GM23248 (cell line): Measurements from ENCODE around the gene DGKE.

ENCODE experiments used
- EZH2 ChIP-seq: fragments of 200-600 bp; sonication (generic); IDR thresholded peaks from 2 replicates; pipeline ENCODE4 v1.6.1; 2018; ENCODE audit warnings: antibody characterized with exemption, mild to moderate bottlenecking; ENCODE audit not compliant: insufficient read depth, poor library complexity, severe bottlenecking
- EZH2phosphoT487 ChIP-seq: fragments of 200-600 bp; sonication (generic); IDR thresholded peaks from 2 replicates; pipeline ENCODE4 v1.6.1; 2018; ENCODE audit warnings: antibody characterized with exemption, moderate library complexity, mild to moderate bottlenecking, low read depth; ENCODE audit not compliant: insufficient read depth

GRCh38 chr17:56885312-56885657, 51.3 kb downstream of the DGKE start:
- TF ChIP-seq EZH2, result no peak
- TF ChIP-seq EZH2phosphoT487, result no peak
